NB4 (cell line): ENCODE data around the gene CERS1.

ENCODE experiments used
- DNase-seq: peaks from one replicate; pipeline ENCODE4 v3.0.0; 2010; ENCODE audit warnings: low read depth
- H3K4me3 ChIP-seq: one replicate; pipeline ENCODE4 v1.5.1; 2011; ENCODE audit warnings: mild to moderate bottlenecking, low read depth, low read length, moderate library complexity
- MYC ChIP-seq: IDR thresholded peaks from 2 replicates; pipeline ENCODE4 v1.6.1; 2011; ENCODE audit warnings: low read depth, low read length
- POLR2A ChIP-seq: IDR thresholded peaks from 2 replicates; pipeline ENCODE4 v1.6.1; 2011; ENCODE audit warnings: mild to moderate bottlenecking; ENCODE audit not compliant: insufficient read length; ENCODE audit errors: extremely low read depth
- TF ChIP-seq, protein P1 (sequence below): IDR thresholded peaks from one replicate; pipeline ENCODE4 v1.5.1; 2012; ENCODE audit warnings: low read depth, low read length
- TF ChIP-seq, protein P2 (sequence below): IDR thresholded peaks from 2 replicates; pipeline ENCODE4 v1.6.1; 2011; ENCODE audit warnings: low read depth, low read length

Gene CERS1, protein sequence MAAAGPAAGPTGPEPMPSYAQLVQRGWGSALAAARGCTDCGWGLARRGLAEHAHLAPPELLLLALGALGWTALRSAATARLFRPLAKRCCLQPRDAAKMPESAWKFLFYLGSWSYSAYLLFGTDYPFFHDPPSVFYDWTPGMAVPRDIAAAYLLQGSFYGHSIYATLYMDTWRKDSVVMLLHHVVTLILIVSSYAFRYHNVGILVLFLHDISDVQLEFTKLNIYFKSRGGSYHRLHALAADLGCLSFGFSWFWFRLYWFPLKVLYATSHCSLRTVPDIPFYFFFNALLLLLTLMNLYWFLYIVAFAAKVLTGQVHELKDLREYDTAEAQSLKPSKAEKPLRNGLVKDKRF

DNA sequence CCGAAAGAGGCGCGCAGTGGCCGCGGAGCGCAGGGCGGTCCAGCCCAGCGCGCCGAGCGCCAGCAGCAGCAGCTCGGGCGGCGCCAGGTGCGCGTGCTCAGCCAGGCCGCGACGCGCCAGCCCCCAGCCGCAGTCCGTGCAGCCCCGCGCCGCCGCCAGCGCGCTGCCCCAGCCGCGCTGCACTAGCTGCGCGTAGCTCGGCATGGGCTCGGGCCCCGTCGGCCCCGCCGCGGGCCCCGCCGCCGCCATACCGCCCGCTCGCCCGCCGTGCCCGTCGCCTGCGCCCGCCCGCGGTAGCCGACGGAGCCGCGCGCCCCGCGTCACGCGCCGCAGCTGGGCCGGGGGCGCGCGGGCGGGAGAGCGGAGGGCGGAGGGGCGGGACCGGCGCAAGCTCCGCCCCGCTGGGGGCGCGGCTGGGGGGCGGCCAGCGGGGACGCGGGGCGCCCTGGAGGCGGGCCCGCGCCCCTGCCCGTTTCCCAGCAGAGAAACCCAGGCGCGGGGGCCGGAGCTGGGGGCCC is at the start of gene CERS1:
Gene CERS1 (minus strand): TSS at position 335 of the 518 bp plus-strand sequence. CDS start 86 bp downstream, at position 249.
- peak within 1 kb of the TSS; percentile 59 for H3K4me3 ChIP-seq
- DNase-seq, result peak; percentile 60
- TF ChIP-seq POLR2A (no peak), MYC (no peak)
- TF ChIP-seq, protein P1, sequence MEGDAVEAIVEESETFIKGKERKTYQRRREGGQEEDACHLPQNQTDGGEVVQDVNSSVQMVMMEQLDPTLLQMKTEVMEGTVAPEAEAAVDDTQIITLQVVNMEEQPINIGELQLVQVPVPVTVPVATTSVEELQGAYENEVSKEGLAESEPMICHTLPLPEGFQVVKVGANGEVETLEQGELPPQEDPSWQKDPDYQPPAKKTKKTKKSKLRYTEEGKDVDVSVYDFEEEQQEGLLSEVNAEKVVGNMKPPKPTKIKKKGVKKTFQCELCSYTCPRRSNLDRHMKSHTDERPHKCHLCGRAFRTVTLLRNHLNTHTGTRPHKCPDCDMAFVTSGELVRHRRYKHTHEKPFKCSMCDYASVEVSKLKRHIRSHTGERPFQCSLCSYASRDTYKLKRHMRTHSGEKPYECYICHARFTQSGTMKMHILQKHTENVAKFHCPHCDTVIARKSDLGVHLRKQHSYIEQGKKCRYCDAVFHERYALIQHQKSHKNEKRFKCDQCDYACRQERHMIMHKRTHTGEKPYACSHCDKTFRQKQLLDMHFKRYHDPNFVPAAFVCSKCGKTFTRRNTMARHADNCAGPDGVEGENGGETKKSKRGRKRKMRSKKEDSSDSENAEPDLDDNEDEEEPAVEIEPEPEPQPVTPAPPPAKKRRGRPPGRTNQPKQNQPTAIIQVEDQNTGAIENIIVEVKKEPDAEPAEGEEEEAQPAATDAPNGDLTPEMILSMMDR, result no peak
- TF ChIP-seq, protein P2, sequence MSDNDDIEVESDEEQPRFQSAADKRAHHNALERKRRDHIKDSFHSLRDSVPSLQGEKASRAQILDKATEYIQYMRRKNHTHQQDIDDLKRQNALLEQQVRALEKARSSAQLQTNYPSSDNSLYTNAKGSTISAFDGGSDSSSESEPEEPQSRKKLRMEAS, result no peak

DNA sequence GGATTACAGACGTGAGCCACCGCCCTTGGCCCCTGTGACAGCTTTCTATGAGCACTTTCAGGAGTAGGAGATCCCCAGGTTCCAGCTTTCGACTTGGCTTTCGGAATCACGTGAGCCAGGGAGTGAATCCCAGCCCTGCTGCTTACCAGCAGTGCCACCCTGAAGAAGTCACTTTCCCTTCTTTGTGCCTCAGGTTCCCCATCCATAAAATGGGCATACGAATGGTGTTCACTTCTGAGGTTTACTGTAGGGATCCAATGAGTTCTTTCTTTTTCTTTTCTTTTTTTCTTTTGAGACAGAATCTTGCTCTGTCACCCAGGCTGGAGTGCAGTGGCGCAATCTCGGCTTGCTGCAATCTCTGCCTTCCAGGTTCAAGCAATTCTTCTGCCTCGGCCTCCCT is 49.3 kb upstream of the CERS1 start:
- H3K4me3 ChIP-seq, result no peak overlapping the region
- DNase-seq, result no peak
- TF ChIP-seq, protein P2, result no peak
- TF ChIP-seq POLR2A (no peak), MYC (no peak)
- TF ChIP-seq, protein P1, result no peak

DNA sequence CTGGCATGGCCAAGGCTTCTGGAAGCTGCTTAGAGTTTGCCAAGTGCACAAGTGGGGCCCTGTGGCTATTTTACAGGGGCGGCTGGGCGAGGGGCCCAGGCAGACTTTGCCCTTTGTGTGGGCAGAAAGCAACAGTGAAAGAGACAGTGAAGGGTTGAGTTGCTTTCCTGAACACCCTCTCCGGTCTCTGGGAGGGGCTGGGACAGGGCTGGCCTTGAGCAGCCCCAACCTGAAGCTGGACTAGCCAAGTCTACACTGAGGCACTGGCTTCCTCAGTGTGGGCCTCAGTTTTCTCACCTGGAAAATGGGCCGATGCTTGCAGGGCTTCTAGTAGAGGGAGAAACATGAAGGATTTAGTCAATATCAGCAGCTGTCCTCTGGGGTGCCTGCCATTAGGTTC is 47.5 kb upstream of the CERS1 start:
- no peak for DNase-seq
- no peak overlapping the region for H3K4me3 ChIP-seq
- TF ChIP-seq MYC, result no peak
- TF ChIP-seq, protein P2, result no peak
- TF ChIP-seq, protein P1, result no peak
- TF ChIP-seq POLR2A, result no peak

DNA sequence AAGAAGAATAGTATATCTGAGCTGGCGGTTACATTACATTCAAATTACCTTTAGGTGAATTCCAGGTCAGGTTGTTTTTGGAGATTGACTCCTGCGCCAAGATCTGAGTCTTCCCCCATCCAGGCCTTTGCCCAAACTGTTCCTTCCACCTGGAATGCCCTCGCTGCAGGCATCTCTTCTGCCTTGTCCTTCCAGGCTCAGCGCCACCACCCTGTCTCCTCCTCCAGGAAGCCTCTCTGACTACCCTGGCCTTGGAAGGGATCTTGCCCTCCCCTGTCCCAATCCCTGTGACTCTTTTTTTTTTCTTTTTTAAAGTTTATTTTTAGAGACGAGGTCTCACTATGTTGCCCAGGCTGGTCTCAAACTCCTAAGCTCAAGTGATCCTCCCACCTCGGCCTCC is 46.7 kb upstream of the CERS1 start:
- H3K4me3 ChIP-seq, result peak overlapping the region; percentile 25
- DNase-seq, result no peak
- TF ChIP-seq MYC, result no peak
- TF ChIP-seq, protein P1, result no peak
- TF ChIP-seq, protein P2, result no peak
- no peak for TF ChIP-seq POLR2A

DNA sequence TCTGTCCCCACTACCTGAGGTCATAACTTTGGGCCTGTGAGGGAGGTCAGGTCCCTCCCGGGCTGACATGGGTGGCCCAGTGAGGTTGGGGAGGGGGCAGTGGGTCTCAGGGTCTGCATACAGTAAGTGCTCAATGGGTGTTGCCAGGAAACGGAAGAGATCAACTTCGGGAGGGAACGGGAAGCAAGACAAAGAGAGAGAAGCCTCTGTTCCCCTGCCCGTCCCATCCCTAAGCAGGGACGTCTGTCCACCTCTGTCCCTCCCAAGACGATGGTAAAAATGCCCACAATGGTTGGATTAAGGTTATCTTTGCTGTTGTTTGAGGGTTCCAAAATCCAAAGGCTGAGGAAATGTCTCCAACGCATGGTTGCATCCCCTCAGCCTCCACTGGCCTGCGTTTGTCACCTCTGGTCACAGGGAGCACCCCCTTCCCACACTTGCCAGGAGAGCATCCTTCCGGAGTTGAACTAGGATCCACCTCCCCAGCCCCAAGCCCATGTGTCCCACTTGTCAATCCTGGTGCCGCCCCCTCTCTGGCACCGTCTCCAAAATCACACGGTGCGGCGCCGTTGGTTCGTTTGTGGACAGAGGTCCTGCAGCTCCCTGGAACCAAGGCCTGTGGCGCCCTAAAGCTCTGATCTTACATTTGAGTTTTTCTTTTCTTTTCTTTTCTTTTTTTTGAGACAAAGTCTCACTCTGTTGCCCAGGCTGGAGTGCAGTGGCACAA is 45.8 kb upstream of the CERS1 start:
- H3K4me3 ChIP-seq, result peak overlapping the region; percentile 78
- no peak for TF ChIP-seq MYC
- no peak for TF ChIP-seq POLR2A
- TF ChIP-seq, protein P2, result no peak
- TF ChIP-seq, protein P1, result no peak
- no peak for DNase-seq
